Pulmonary artery endothelial cell (primary cell): ENCODE results near the gene CACNA2D3. TPM values are rescaled to one million over a fixed set of nuclear protein-coding genes. Genes with fewer than 3 reads are reported as not detected.
"Not testable (repeated sequence)": the region's sequence is repeated elsewhere in the genome, so short reads cannot be mapped to it uniquely, and the experiment has no call there.

Source experiments
- DNase-seq: peaks from one replicate; pipeline ENCODE4 v3.0.0-alpha.2; 2011; ENCODE audit warnings: low read depth, low spot score
- total RNA-seq: library from RNA; depleted of rRNA; stranded (reverse); fragments of >200 nt; gene quantifications from 2 replicates; pipeline ENCODE4 v1.2.3, GENCODE V29; 2014

CACNA2D3 gene
- total RNA-seq, 1 donor from 2014 or later, result not detected

DNA sequence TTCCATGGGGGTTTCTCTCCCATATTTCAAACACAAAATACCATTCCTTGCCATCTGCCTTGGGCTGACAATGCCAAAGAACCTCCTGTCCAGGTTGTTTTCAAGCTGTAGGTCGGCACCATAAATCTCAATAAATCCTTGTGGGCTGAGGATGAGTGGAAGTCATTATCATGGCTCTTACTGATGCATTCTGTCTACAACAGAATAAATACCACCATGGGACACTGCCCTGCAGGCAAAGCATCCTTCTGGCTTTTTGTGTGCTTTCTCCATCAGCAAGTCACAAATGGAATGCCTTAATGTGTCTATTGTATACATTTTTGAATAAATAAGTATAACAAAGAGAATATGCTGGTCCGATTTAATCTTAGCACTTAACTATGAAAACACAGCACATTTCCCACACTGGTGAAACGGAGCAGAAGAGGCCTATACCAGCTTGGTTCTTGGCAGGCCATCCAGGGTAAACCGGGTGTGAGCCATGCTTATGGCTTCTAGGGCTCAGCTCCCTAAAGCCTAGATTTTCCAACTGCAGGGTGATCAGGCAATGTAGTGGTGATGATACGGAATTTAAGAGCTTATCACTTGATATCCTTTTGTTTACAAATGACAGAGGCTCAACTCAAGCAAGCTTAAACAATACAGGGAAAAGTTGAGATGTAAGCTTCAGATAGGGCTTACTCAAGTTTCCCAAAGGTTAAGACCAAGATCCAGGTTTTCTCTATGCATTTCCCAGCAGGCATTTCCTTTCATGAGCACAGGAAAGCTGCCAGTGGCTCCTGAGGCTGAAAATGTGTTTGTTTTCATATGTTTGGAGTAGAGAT lies 938.8 kb downstream of the CACNA2D3 start:
- DNase-seq, result no peak

GRCh38 chr3:55061720-55062034 lies 939.3 kb downstream of the CACNA2D3 start:
- no peak for DNase-seq

- DNase-seq, result no peak
These were observed 941.8 kb downstream of the CACNA2D3 start for GRCh38 chr3:55064164-55064563.

DNA sequence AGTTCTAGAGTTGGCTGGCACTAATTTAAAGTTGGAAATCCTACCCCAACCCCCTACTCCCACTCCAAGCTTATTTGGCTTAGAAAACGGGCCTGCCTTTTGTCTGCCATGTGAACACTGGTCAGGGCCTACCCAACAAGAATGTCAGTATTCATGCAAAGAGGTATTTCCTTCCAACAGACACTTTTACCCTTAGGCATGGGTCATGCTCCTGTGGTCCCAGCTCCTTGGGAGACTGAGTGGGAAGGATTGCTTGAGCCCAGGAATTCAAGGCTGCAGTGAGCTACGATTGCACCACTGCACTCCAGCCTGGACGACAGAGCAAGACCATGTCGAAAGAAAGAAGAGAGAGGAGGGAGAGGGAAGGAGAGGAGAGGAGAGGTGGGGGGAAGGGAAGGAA lies 943.0 kb downstream of the CACNA2D3 start:
- no peak for DNase-seq

GRCh38 chr3:55066551-55067047 lies 944.2 kb downstream of the CACNA2D3 start:
- DNase-seq, result no peak

DNA sequence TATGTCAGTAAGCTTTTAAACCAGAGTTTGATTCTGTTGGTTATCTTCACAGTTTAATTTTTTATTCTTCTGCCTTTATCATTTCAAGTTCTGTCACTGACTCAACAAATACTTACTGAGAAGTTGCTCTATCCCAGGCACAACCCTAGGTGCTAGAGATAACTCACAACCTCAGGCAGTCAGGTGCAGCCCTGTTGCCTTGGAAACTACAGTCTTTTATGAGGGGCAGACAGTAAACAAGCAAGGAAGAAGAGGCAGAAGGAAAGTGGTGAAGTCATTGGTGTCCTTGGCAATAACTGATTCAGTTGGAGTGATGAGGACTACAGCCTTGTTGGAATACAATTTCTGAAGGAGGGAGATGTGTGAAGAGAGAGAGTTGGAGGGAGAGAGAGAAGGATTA lies 947.6 kb downstream of the CACNA2D3 start:
- no peak for DNase-seq

- DNase-seq, result no peak
These were observed 952.4 kb downstream of the CACNA2D3 start for GRCh38 chr3:55074796-55075195.

GRCh38 chr3:55075846-55076245 lies 953.5 kb downstream of the CACNA2D3 start:
- no peak for DNase-seq

DNA sequence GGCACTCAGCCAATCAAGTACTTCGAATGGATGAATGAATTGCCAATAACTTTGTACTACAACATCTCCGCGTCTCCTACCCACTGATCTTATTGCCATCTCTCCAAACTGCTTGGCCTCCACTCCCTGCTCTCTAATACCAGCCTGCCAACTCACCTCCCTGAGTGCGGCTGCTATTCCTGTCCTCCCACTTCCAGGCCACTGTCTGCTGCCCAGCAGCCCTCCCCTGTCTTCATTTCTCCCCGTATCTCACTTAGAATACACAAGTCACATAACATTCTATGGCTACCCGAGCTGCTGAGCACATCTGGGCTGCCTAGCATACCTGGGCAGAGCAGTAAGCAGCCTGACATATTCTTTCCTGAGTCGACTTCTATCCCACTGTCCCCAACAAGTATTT lies 955.4 kb downstream of the CACNA2D3 start:
- no peak for DNase-seq

DNA sequence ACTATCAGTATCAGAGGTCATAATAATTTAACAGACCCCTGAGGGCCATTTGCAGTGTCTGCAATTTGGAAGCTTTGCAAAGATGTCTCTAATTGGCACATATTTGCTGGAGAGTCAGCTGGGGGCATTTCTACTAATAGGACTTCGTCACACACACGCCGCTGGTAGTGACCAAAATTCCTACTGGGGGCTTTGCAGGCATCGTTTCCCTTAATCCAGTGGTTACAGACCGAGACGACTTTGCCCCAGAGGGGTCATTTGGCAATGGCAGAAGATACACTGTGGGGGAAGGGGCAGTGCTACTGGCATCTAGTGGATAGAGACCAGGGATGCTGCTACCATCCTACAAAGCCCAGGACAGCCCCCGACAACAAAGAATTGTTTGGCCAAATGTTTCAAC lies 956.5 kb downstream of the CACNA2D3 start:
- no peak for DNase-seq

- DNase-seq, result no peak
These were observed 962.9 kb downstream of the CACNA2D3 start for GRCh38 chr3:55085231-55085630.

GRCh38 chr3:55089211-55089610 lies 966.9 kb downstream of the CACNA2D3 start:
- no peak for DNase-seq

- DNase-seq, result no peak
These were observed 967.9 kb downstream of the CACNA2D3 start for GRCh38 chr3:55090291-55090690.

DNA sequence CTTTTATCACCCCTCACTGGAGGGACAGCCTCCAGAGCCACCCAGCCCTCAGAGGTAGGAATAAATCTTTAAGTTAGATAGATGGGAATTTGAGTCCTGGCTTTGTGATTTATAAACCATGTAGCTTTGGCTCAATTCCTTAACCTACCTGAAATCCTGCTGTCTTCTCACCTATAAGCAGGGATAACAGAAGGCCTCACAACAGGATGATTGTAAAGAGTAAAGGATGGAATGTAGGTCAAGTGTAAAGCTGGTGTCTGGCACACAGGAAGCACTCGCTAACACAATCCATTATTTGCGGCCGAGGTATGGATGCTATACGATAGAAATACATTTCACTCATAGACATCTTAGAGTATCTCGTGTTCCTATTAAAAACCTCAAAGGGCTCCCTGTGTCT lies 968.4 kb downstream of the CACNA2D3 start:
- DNase-seq, result no peak

DNA sequence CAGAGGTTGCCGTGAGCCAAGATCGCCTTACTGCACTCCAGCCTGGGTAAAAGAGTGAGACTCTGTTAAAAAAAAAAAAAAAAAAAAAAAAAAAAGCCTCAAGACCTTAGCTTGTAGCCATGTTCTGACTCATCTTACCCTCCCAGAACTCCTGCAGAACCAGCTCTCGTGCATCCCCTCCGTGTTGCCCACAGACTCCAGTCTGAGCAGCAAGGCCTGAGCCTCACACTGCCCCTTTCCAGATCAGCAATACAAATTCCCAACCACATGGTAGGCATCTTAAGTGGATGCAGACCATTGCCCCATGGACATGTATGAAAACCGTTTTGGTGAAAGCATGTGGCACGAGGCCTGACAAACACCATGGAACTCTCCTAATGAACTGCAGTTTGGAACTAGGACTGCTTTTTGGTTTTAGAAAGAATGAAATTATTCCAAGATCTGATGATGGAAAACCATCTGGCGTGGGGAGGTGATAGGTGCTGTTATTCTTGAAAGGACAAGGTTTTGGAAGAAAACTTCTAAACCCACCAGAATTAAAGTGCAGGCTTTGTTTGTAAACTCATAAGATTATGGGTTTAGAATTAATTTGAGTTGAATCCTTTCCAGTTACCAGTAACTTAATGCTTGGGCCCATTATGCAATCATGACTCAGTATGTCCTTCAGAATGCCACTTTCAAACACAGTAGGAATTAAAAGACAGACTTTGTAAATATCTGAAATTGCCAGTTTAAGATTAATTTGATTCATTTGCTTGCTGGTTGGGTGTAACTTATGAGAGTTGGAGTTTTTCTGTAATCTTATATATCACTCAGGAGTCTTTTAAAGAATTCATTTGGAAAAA lies 969.3 kb downstream of the CACNA2D3 start:
- DNase-seq, result no peak

GRCh38 chr3:55094676-55095075 lies 972.3 kb downstream of the CACNA2D3 start:
- DNase-seq, result no peak

- DNase-seq, result no peak
These were observed 975.1 kb downstream of the CACNA2D3 start for GRCh38 chr3:55097441-55097840.

- DNase-seq, result no peak
These were observed 983.3 kb downstream of the CACNA2D3 start for GRCh38 chr3:55105647-55106046.

DNA sequence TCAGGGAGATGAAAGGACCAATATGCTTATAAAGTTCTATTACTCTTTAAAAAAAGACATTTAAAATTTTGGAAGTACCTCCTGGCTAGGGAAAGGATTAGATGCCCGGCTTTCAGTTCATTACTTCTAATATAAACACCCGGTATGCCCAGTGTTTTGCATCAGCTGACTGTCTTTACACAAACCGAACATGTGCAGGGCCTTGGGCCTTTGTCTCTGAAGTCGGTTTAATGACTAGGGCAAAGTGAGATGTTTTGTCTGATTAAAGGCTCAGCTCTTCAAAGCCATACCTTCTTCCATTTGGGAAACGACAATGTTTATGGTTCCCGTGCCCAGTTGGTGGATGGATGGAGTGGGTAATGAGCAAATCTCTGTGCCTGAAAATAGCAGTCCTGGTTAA lies 984.8 kb downstream of the CACNA2D3 start:
- DNase-seq, result no peak

DNA sequence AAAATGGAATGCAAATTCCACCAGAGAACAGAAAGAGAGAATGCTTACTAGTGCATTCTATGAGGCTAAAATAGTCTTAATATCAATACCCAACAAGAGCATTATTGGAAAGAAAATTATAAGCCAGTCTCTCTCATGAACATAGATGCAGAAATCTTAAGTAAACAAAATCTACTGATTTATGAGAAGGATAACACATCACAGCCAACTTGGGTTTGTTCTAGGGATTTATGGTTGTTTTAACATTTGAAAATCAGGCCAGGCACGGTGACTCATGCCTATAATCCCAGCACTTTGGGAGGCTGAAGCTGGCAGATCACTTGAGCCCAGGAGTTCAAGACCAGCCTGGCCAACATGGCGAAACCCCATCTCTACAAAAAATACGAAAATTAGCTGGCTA lies 989.6 kb downstream of the CACNA2D3 start:
- not testable (repeated sequence) for DNase-seq

DNA sequence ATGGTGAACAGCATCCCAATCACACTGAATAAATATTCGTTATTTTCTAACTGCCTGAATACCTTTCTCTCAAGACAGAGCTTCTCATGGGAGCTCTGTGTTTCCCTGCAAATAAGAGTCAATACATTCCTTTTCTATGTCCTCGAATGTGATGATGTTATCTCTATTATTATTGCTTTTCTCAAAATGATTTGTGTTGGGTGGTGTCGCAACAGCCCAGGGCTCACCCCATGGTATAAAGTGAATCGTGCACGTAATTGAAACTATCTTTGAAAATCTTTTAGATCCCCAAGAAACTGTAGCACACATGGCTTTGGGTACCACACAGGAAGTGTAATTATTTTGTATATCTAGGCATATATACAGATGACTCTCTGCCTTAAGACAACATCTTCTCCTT lies 996.1 kb downstream of the CACNA2D3 start:
- DNase-seq, result no peak

DNA sequence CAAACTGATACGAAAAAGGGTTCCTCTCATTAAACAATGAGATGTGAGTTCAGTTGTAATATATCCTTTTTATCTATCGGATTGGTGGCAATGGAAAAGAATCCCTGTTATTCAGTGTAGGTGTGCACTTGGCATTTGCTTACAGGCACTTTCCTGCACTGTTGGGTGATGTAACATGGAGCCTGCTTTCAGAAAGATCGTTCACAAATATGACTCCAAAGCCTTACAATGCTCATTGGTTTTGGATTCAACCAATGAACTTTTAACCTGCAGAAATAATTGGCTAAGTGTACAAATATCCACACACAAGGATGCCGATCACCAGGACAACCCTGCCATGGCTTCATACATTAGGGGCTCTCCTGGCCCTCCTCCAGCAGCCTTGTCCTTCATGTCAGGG lies 996.9 kb downstream of the CACNA2D3 start:
- no peak for DNase-seq

DNA sequence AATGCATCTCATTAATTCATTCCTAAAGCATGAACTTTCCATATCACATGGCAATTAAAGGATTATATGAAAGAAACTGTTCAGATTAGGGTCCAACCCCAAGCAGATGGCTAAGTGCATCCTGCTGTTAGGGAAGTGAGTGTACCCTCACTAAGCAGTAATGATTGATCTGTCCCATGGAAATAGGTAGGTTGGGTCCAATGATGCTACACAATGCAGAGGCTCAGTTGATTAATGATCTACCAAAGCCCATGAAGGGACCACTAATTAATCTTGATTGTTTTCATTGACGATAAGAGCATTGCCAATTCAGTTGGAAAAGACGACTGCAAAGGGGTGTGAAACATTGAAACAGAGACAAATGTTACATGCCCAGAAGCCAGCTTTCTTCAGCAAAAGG lies 1000.0 kb downstream of the CACNA2D3 start:
- DNase-seq, result no peak
